Tibial nerve (tissue), 4 donors: ENCODE measurements around the gene ITGA5.
A peak's percentile ranks its signal among the peaks of the same experiment; 100 is the strongest.

Source experiments
- EP300 ChIP-seq, 2 donors: sonication (generic); formaldehyde crosslinking; IDR thresholded peaks; one replicate each; pipeline ENCODE4 v1.6.1; 2017; ENCODE audit warnings: antibody characterized with exemption in 2 of 2, mild to moderate bottlenecking in 1 of 2
- POLR2A ChIP-seq, 2 donors: fragments of 450-650 bp; IDR thresholded peaks; one replicate each; pipeline ENCODE4 v1.6.1; 2017; ENCODE audit warnings: antibody characterized with exemption in 2 of 2, mild to moderate bottlenecking in 2 of 2, moderate library complexity in 2 of 2
- TF ChIP-seq, protein P1 (sequence below), 5 experiments: fragments of 200-600 bp in 3 of 5; fragments of 450-650 bp in 2 of 5; sonication (generic) in 3 of 5; IDR thresholded peaks; one replicate each; pipeline ENCODE4 v1.5.1; 2016 to 2019; ENCODE audit warnings: antibody characterized with exemption in 5 of 5, mild to moderate bottlenecking in 3 of 5, moderate library complexity in 2 of 5

DNA sequence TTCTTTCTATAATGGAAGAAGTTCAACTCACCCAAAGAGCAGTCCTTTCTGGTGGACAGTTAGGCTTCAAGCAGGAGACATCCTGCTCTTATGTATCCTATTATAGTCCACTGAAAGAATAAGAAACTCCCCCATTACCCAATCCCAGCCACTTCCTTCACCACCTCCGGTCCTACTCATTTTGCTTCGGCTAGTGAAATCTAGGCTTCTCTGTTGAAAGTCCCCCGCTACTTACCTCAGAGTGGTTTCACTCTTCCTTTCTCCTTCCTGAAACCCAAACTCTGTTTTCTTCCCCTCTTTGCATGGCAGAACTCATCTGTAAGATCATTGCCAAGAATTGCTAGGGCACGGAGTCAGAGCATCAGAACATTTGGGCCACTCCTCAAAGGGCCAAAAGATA is 54.7 kb downstream of the ITGA5 start, which contains the start of gene GPR84:
- TF ChIP-seq, protein P1, sequence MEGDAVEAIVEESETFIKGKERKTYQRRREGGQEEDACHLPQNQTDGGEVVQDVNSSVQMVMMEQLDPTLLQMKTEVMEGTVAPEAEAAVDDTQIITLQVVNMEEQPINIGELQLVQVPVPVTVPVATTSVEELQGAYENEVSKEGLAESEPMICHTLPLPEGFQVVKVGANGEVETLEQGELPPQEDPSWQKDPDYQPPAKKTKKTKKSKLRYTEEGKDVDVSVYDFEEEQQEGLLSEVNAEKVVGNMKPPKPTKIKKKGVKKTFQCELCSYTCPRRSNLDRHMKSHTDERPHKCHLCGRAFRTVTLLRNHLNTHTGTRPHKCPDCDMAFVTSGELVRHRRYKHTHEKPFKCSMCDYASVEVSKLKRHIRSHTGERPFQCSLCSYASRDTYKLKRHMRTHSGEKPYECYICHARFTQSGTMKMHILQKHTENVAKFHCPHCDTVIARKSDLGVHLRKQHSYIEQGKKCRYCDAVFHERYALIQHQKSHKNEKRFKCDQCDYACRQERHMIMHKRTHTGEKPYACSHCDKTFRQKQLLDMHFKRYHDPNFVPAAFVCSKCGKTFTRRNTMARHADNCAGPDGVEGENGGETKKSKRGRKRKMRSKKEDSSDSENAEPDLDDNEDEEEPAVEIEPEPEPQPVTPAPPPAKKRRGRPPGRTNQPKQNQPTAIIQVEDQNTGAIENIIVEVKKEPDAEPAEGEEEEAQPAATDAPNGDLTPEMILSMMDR (IDR thresholded peaks at IDR 0.05), result no peak
- TF ChIP-seq POLR2A (IDR thresholded peaks at IDR 0.05) (no peak), EP300 (IDR thresholded peaks at IDR 0.05) (peak in 1 of 2 donors; percentile 38)
